AG04450 (cell line): ENCODE data around the gene WDR53. TPM values are rescaled to one million over a fixed set of nuclear protein-coding genes. Genes with fewer than 3 reads are reported as not detected.
A peak's percentile ranks its signal among the peaks of the same experiment; 100 is the strongest.

ENCODE experiments used
- CTCF ChIA-PET: fragments of 300-600, 350-600 bp; formaldehyde crosslinking; extraction: SDS; loops from one replicate; lab custom pipeline; 2022; ENCODE audit warnings: antibody characterized with exemption, inconsistent platforms; lab: Charles Lee
- POLR2A ChIA-PET: fragments of 350-600 bp; formaldehyde crosslinking; extraction: SDS; loops from one replicate; lab custom pipeline; 2021; ENCODE audit warnings: antibody characterized with exemption, inconsistent platforms; lab: Yijun Ruan, JAX
- DNase-seq: peaks from one replicate; pipeline ENCODE4 v3.0.0-alpha.2; 2011; ENCODE audit warnings: low read depth, low spot score
- H3K27ac ChIP-seq: one replicate; pipeline ENCODE4 v1.5.1; 2012; ENCODE audit warnings: low read depth, low read length, control low read depth
- H3K27me3 ChIP-seq: one replicate; pipeline ENCODE4 v1.6.0; 2012; ENCODE audit warnings: low read length; ENCODE audit not compliant: control insufficient read depth, insufficient read depth
- H3K4me3 ChIP-seq: 2 replicates; pipeline ENCODE4 v1.5.1; 2011; ENCODE audit warnings: mild to moderate bottlenecking, low read depth, low read length, control low read depth
- H3K9me3 ChIP-seq: 2 replicates; pipeline ENCODE4 v1.5.1; 2012; ENCODE audit warnings: low read length; ENCODE audit not compliant: control insufficient read depth, insufficient read depth
- CTCF ChIP-seq: IDR thresholded peaks from 2 replicates; pipeline ENCODE4 v1.5.1; 2011; ENCODE audit warnings: low read depth, low read length, control low read depth, inconsistent platforms
- polyA plus RNA-seq: library from polyadenylated mRNA; depleted of rRNA; stranded (reverse); fragments of >200 nt; gene quantifications from 2 replicates; pipeline ENCODE4 v1.2.3, GENCODE V29; 2011

The WDR53 gene
- polyA plus RNA-seq, 1 experiment, result 6.8 TPM

GRCh38 chr3:196609805-196610515 lies 41.6 kb upstream of the WDR53 start:
- no peak for DNase-seq
- Histone ChIP-seq H3K27ac (no peak overlapping the region), H3K4me3 (no peak overlapping the region), H3K27me3 (no peaks in the 10 kb centered on the region), H3K9me3 (no peaks in the 10 kb centered on the region)
- no peak for TF ChIP-seq CTCF
- CTCF ChIA-PET, result interaction anchor here (0.6 to 6.5 kb wide), 34 partner anchors 8 to 573 kb away, joined by 3 to 209 read pairs (median 4); partner anchors contain the start of genes CEP19 and PIGX
- POLR2A ChIA-PET, result interaction anchor here (0.6 to 0.7 kb wide), 2 partner anchors 76 to 78 kb away, joined by 3 read pairs; no protein-coding TSS in a partner anchor

GRCh38 chr3:196609343-196609775 lies 41.0 kb upstream of the WDR53 start:
- ChIA-PET POLR2A (interaction anchor here (0.6 to 0.7 kb wide), 2 partner anchors 77 to 79 kb away, joined by 3 read pairs; no protein-coding TSS in a partner anchor), CTCF (interaction anchor here (0.6 to 6.5 kb wide), 35 partner anchors 8 to 573 kb away, joined by 3 to 209 read pairs (median 4); partner anchors contain the start of genes CEP19 and PIGX)
- Histone ChIP-seq H3K4me3 (no peak overlapping the region), H3K27ac (no peak overlapping the region), H3K9me3 (no peaks in the 10 kb centered on the region), H3K27me3 (no peaks in the 10 kb centered on the region)
- peak; percentile 32 for DNase-seq
- TF ChIP-seq CTCF, result peak; percentile 85

GRCh38 chr3:196608693-196609092 lies 40.3 kb upstream of the WDR53 start:
- Histone ChIP-seq H3K4me3 (no peak overlapping the region), H3K27ac (no peak overlapping the region), H3K27me3 (peaks cover 2% of the 10 kb centered on the region), H3K9me3 (no peaks in the 10 kb centered on the region)
- CTCF ChIA-PET, result interaction anchor here (0.6 to 6.5 kb wide), 15 partner anchors 8 to 166 kb away, joined by 3 to 209 read pairs (median 4); partner anchors contain the start of gene NRROS
- DNase-seq, result no peak
- TF ChIP-seq CTCF, result no peak
- POLR2A ChIA-PET, result no interaction called here

- no peak for TF ChIP-seq CTCF
- POLR2A ChIA-PET, result no interaction called here
These were observed 36.2 kb upstream of the WDR53 start for GRCh38 chr3:196604548-196604947.

GRCh38 chr3:196603683-196604082 lies 35.3 kb upstream of the WDR53 start:
- Histone ChIP-seq H3K4me3 (no peak overlapping the region), H3K27me3 (peaks cover 6% of the 10 kb centered on the region), H3K9me3 (no peaks in the 10 kb centered on the region), H3K27ac (no peak overlapping the region)
- POLR2A ChIA-PET, result no interaction called here
- CTCF ChIA-PET, result no interaction called here
- no peak for TF ChIP-seq CTCF
- no peak for DNase-seq

More at GRCh38 chr3:196604548-196604947, 36.2 kb upstream of the WDR53 start:
- Histone ChIP-seq H3K27ac (no peak overlapping the region), H3K9me3 (no peaks in the 10 kb centered on the region), H3K27me3 (peaks cover 6% of the 10 kb centered on the region), H3K4me3 (no peak overlapping the region)
- DNase-seq, result no peak
- CTCF ChIA-PET, result no interaction called here
